HFF-Myc (cell line): ENCODE measurements around the gene NSMF.

ENCODE experiments used
- DNase-seq: peaks from one replicate; pipeline ENCODE4 v3.0.0-alpha.2; 2011; ENCODE audit warnings: low read depth; ENCODE audit errors: extremely low read depth
- H3K4me3 ChIP-seq: replicated peaks from 2 replicates; pipeline ENCODE4 v1.5.1; 2011; ENCODE audit warnings: low read depth, mild to moderate bottlenecking, control low read depth, low read length
- CTCF ChIP-seq: IDR thresholded peaks from 2 replicates; pipeline ENCODE4 v1.5.1; 2012; ENCODE audit warnings: mild to moderate bottlenecking, low read depth, low read length, control low read depth; ENCODE audit errors: missing control alignments

Gene NSMF

GRCh38 chr9:137501457-137501856, 42.3 kb upstream of the NSMF start:
- DNase-seq: no peak
- H3K4me3 ChIP-seq: no peak overlapping the region
- TF ChIP-seq CTCF: no peak

GRCh38 chr9:137500666-137501397, 41.7 kb upstream of the NSMF start:
- no peak for TF ChIP-seq CTCF
- no peak overlapping the region for H3K4me3 ChIP-seq
- DNase-seq: no peak

GRCh38 chr9:137499858-137500661, 40.9 kb upstream of the NSMF start:
- H3K4me3 ChIP-seq: no peak overlapping the region
- no peak for TF ChIP-seq CTCF
- DNase-seq: no peak

GRCh38 chr9:137499416-137499815, 40.3 kb upstream of the NSMF start:
- TF ChIP-seq CTCF: no peak
- H3K4me3 ChIP-seq: no peak overlapping the region
- no peak for DNase-seq

- DNase-seq: no peak
- H3K4me3 ChIP-seq: no peak overlapping the region
- TF ChIP-seq CTCF: no peak
Observed at GRCh38 chr9:137498720-137499150, 39.6 kb upstream of the NSMF start.

GRCh38 chr9:137497921-137498719, 39.0 kb upstream of the NSMF start:
- no peak for TF ChIP-seq CTCF

More at GRCh38 chr9:137497921-137498719, 39.0 kb upstream of the NSMF start:
- H3K4me3 ChIP-seq: no peak overlapping the region
- no peak for DNase-seq
